Trophoblast cell (in vitro differentiated cells and primary cell): Measurements from ENCODE around the gene SPAST.

Experiments used
- DNase-seq, 2 donors: peaks; one replicate each; pipeline ENCODE4 v3.0.0-alpha.2; 2016
- H2AFZ ChIP-seq: 2 replicates; pipeline ENCODE4 v1.6.1; 2013; ENCODE audit warnings: low read length, moderate library complexity, mild to moderate bottlenecking; ENCODE audit not compliant: insufficient read depth, poor library complexity
- H2AK5ac ChIP-seq: 2 replicates; pipeline ENCODE4 v1.6.1; 2013; ENCODE audit warnings: mild to moderate bottlenecking, low read length
- H2BK120ac ChIP-seq: 2 replicates; pipeline ENCODE4 v1.6.1; 2013; ENCODE audit warnings: low read length, mild to moderate bottlenecking, moderate library complexity; ENCODE audit not compliant: insufficient read depth, poor library complexity
- H2BK12ac ChIP-seq: 2 replicates; pipeline ENCODE4 v1.6.1; 2013; ENCODE audit warnings: mild to moderate bottlenecking, low read length, moderate library complexity
- H2BK5ac ChIP-seq: 2 replicates; pipeline ENCODE4 v1.6.1; 2013; ENCODE audit warnings: low read length, low read depth, moderate library complexity, mild to moderate bottlenecking; ENCODE audit not compliant: poor library complexity
- H3K14ac ChIP-seq: 2 replicates; pipeline ENCODE4 v1.6.1; 2013; ENCODE audit warnings: mild to moderate bottlenecking, low read length
- H3K18ac ChIP-seq: 2 replicates; pipeline ENCODE4 v1.6.1; 2013; ENCODE audit warnings: mild to moderate bottlenecking, low read length
- H3K23ac ChIP-seq: 2 replicates; pipeline ENCODE4 v1.6.1; 2013; ENCODE audit warnings: low read length
- H3K27ac ChIP-seq: 2 replicates; pipeline ENCODE4 v1.5.1; 2013; ENCODE audit warnings: low read depth, mild to moderate bottlenecking, inconsistent platforms, low read length, moderate library complexity
- H3K27me3 ChIP-seq: 2 replicates; pipeline ENCODE4 v1.6.1; 2013; ENCODE audit warnings: inconsistent platforms, mild to moderate bottlenecking, low read length, moderate library complexity; ENCODE audit not compliant: insufficient read depth
- H3K36me3 ChIP-seq, 2 experiments: 1 replicate in 1 of 2; 2 replicates in 1 of 2; pipeline ENCODE4 v1.6.1; 2013; ENCODE audit warnings: low read length in 2 of 2, mild to moderate bottlenecking in 2 of 2, moderate library complexity in 1 of 2; ENCODE audit not compliant: insufficient read depth in 2 of 2, control insufficient read depth in 1 of 2
- H3K4ac ChIP-seq: 2 replicates; pipeline ENCODE4 v1.6.1; 2013; ENCODE audit warnings: low read depth, mild to moderate bottlenecking, low read length, moderate library complexity
- H3K4me1 ChIP-seq, 2 experiments: 1 replicate in 1 of 2; 2 replicates in 1 of 2; pipeline ENCODE4 v1.6.1; 2013; ENCODE audit warnings: low read length in 2 of 2, mild to moderate bottlenecking in 2 of 2, moderate library complexity in 1 of 2; ENCODE audit not compliant: insufficient read depth in 2 of 2, control insufficient read depth in 1 of 2
- H3K4me2 ChIP-seq: 2 replicates; pipeline ENCODE4 v1.6.1; 2013; ENCODE audit warnings: inconsistent platforms, mild to moderate bottlenecking, low read length, moderate library complexity
- H3K4me3 ChIP-seq: 2 replicates; pipeline ENCODE4 v1.5.1; 2013; ENCODE audit warnings: mild to moderate bottlenecking, low read depth, low read length, inconsistent platforms
- H3K79me1 ChIP-seq: one replicate; pipeline ENCODE4 v1.6.1; 2013; ENCODE audit warnings: low read length
- H3K79me2 ChIP-seq: 2 replicates; pipeline ENCODE4 v1.6.1; 2013; ENCODE audit warnings: low read length, mild to moderate bottlenecking; ENCODE audit not compliant: control insufficient read depth, insufficient read depth, poor library complexity
- H3K9ac ChIP-seq: 2 replicates; pipeline ENCODE4 v1.6.1; 2013; ENCODE audit warnings: mild to moderate bottlenecking, low read length
- H3K9me3 ChIP-seq: 2 replicates; pipeline ENCODE4 v1.6.1; 2013; ENCODE audit warnings: low read depth, mild to moderate bottlenecking, control low read depth, inconsistent platforms, low read length; ENCODE audit not compliant: insufficient read depth
- H4K12ac ChIP-seq: 2 replicates; pipeline ENCODE4 v1.6.1; 2013; ENCODE audit warnings: low read depth, mild to moderate bottlenecking, low read length, moderate library complexity
- H4K8ac ChIP-seq: 2 replicates; pipeline ENCODE4 v1.6.1; 2013; ENCODE audit warnings: low read depth, mild to moderate bottlenecking, low read length, moderate library complexity
- H4K91ac ChIP-seq: one replicate; pipeline ENCODE4 v1.6.1; 2013; ENCODE audit warnings: low read depth, mild to moderate bottlenecking, low read length, moderate library complexity
- WGBS: extraction: QIAGEN DNeasy Blood & Tissue Kit; methylation state at CpG from one replicate; pipeline ENCODE4 v1.1.7; 2013; ENCODE audit warnings: missing lambda C conversion rate; ENCODE audit not compliant: insufficient read length, insufficient coverage; ENCODE audit errors: extremely low coverage; 5-methylcytosine and 5-hydroxymethylcytosine counted together

The SPAST gene

DNA sequence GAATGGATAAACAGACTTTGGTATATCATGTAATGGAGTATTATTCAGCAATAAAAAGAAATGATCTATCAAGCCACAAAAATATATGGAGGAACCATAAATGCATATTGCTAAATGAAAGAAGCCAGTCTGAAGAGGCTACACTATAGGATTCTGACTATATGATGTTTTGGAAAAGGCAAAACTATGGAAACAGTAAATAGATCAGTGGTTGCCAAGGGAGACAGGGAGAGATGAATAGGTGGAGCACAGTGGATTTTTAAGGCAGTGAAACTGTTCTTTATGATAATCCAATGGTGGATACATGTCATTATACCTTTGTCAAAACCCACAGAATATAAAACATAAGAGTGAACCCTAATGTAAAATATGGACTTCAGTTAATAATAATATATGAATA is 61.3 kb downstream of the SPAST start:
- Histone ChIP-seq H4K91ac (no peak overlapping the region), H3K79me2 (no peaks in the 10 kb centered on the region), H3K14ac (no peak overlapping the region)

DNA sequence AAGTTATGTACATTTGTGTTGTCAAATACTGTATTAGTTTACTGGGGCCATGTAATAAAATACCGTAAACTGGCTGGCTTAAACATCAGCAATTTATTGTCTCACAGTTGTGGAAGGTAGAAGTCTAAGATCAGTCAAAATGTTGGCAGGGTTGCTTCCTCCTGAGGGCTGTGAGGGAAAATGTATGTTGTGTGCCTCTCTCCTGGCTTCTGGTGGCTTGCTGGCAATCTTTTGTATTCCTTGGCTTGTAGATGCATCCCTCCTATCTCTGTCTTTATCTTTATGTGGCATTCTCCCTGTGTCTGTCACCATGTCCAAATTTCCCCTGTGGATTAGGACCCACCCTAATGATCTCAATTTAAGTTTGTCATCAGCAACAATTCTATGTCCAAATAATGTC is 65.3 kb downstream of the SPAST start:
- no peak overlapping the region for H2BK5ac ChIP-seq
- no peak overlapping the region for H4K12ac ChIP-seq
- H3K4ac ChIP-seq: no peak overlapping the region
- no peak overlapping the region for H3K27ac ChIP-seq
- H3K79me1 ChIP-seq: no peaks in the 10 kb centered on the region
- no peak overlapping the region for H2AK5ac ChIP-seq
- no peak overlapping the region for H3K18ac ChIP-seq
- no peak overlapping the region for H3K9ac ChIP-seq
- H3K14ac ChIP-seq: no peak overlapping the region
- H2BK12ac ChIP-seq: no peak overlapping the region
- no peaks in the 10 kb centered on the region for H3K9me3 ChIP-seq
- H3K79me2 ChIP-seq: no peaks in the 10 kb centered on the region
- no peak overlapping the region for H2BK120ac ChIP-seq
- no peak overlapping the region for H4K91ac ChIP-seq
- no peak overlapping the region for H3K23ac ChIP-seq
- H3K4me2 ChIP-seq: no peak overlapping the region
- no peak overlapping the region for H3K4me3 ChIP-seq
- DNase-seq: peak; percentile 69 to 83
- no peaks in the 10 kb centered on the region for H3K4me1 ChIP-seq
- no peaks in the 10 kb centered on the region for H3K27me3 ChIP-seq
- WGBS: no CpG with 5 or more reads among the region's 1 CpG
- H2AFZ ChIP-seq: no peak overlapping the region
- H4K8ac ChIP-seq: no peak overlapping the region
- H3K36me3 ChIP-seq: peaks cover 5 to 13% of the 10 kb centered on the region in 2 experiments

More for the DNA sequence above, 61.3 kb downstream of the SPAST start:
- Histone ChIP-seq H3K36me3 (peaks cover 0 to 5% of the 10 kb centered on the region in 2 experiments), H3K4me3 (no peak overlapping the region), H3K79me1 (no peaks in the 10 kb centered on the region), H3K23ac (no peak overlapping the region), H3K4me1 (no peaks in the 10 kb centered on the region), H2BK5ac (no peak overlapping the region), H3K27me3 (no peaks in the 10 kb centered on the region), H2AK5ac (no peak overlapping the region), H3K4ac (no peak overlapping the region), H3K18ac (no peak overlapping the region), H3K9ac (no peak overlapping the region), H4K12ac (no peak overlapping the region), H2BK12ac (no peak overlapping the region), H3K9me3 (no peaks in the 10 kb centered on the region), H4K8ac (no peak overlapping the region), H3K4me2 (no peak overlapping the region), H2AFZ (no peak overlapping the region), H3K27ac (no peak overlapping the region), H2BK120ac (no peak overlapping the region)
- peak in 1 of 2 donors; percentile 53 for DNase-seq

DNA sequence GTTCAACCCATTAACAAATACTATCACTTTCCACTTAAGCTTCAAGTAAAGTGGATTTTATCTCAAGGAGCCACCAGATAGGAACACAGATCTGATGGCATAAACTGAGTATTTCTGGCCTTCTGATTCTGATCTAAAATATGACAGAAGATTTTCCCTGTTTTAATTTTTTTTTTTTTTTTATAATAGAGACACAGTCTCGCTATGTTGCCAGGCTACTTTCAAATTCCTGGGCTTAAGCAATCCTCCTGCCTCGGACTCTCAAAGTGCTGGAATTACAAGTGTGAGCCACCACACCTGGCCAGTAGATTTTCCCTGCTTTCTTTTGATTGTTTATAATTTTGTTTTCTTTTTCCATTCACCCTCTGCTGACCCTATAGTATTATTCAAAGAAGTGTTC is 65.7 kb downstream of the SPAST start:
- no peak overlapping the region for H2AFZ ChIP-seq
- H3K4ac ChIP-seq: no peak overlapping the region
- no peak overlapping the region for H3K9ac ChIP-seq
- no peak overlapping the region for H2BK5ac ChIP-seq
- no peak overlapping the region for H4K8ac ChIP-seq
- H3K36me3 ChIP-seq: peaks cover 5 to 13% of the 10 kb centered on the region in 2 experiments
- H2AK5ac ChIP-seq: no peak overlapping the region
- H3K14ac ChIP-seq: no peak overlapping the region
- H3K4me1 ChIP-seq: no peaks in the 10 kb centered on the region
- H3K27me3 ChIP-seq: no peaks in the 10 kb centered on the region
- no peak overlapping the region for H4K91ac ChIP-seq
- no peaks in the 10 kb centered on the region for H3K9me3 ChIP-seq
- H2BK120ac ChIP-seq: no peak overlapping the region
- H4K12ac ChIP-seq: no peak overlapping the region
- no peaks in the 10 kb centered on the region for H3K79me2 ChIP-seq
- H2BK12ac ChIP-seq: no peak overlapping the region
- no peak overlapping the region for H3K4me2 ChIP-seq
- no peak overlapping the region for H3K4me3 ChIP-seq
- H3K27ac ChIP-seq: no peak overlapping the region
- peak; percentile 76 to 88 for DNase-seq
- no peak overlapping the region for H3K18ac ChIP-seq
- H3K79me1 ChIP-seq: no peaks in the 10 kb centered on the region
- no CpG with 5 or more reads among the region's 2 CpGs for WGBS
- H3K23ac ChIP-seq: no peak overlapping the region

DNA sequence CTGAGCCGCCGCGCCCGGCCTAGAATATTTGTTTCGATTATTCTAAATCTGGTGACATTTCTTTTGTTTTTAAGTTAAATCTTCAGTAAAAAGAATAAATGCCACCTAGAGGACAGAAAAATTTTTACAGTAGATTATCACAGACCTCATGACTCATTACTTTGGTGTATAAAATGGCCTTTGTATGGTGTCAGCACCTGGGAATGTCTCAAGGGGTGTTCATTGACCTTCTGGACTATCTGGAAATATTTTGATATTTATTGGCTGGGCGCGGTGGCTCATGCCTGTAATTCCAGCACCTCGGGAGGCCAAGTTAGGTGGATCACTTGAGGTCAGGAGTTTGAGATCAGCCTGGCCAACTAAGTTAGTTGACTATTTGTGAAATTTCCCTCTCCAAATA is 72.1 kb downstream of the SPAST start:
- Histone ChIP-seq H3K18ac (no peak overlapping the region), H2BK12ac (no peak overlapping the region), H3K79me1 (no peaks in the 10 kb centered on the region), H3K4me1 (peaks cover 0 to 2% of the 10 kb centered on the region in 2 experiments), H3K79me2 (no peaks in the 10 kb centered on the region), H2BK5ac (no peak overlapping the region), H3K4me2 (no peak overlapping the region), H3K27ac (no peak overlapping the region), H3K9me3 (no peaks in the 10 kb centered on the region), H3K14ac (no peak overlapping the region), H4K12ac (no peak overlapping the region), H3K4me3 (no peak overlapping the region), H3K9ac (no peak overlapping the region), H3K27me3 (no peaks in the 10 kb centered on the region), H3K36me3 (peaks cover 0 to 8% of the 10 kb centered on the region in 2 experiments), H2AK5ac (no peak overlapping the region), H2BK120ac (no peak overlapping the region), H3K4ac (no peak overlapping the region), H4K91ac (no peak overlapping the region), H3K23ac (no peak overlapping the region), H2AFZ (no peak overlapping the region), H4K8ac (no peak overlapping the region)
- WGBS: no CpG with 5 or more reads among the region's 8 CpGs
- DNase-seq: peak; percentile 80 to 95
